ENCODE data around the gene C2CD2L.

GRCh38 chr11:119099711-119100110 lies 7.4 kb upstream of the C2CD2L start:
- no peak for TF ChIP-seq ESRRG (CRISPR knock-in tag; IDR thresholded peaks at IDR 0.05)
- TF ChIP-seq, protein P1, sequence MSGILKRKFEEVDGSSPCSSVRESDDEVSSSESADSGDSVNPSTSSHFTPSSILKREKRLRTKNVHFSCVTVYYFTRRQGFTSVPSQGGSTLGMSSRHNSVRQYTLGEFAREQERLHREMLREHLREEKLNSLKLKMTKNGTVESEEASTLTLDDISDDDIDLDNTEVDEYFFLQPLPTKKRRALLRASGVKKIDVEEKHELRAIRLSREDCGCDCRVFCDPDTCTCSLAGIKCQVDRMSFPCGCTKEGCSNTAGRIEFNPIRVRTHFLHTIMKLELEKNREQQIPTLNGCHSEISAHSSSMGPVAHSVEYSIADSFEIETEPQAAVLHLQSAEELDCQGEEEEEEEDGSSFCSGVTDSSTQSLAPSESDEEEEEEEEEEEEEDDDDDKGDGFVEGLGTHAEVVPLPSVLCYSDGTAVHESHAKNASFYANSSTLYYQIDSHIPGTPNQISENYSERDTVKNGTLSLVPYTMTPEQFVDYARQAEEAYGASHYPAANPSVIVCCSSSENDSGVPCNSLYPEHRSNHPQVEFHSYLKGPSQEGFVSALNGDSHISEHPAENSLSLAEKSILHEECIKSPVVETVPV (CRISPR knock-in tag; IDR thresholded peaks at IDR 0.05): no peak
- TF ChIP-seq ZNF70 (CRISPR knock-in tag; IDR thresholded peaks at IDR 0.05): no peak
- no peak for TF ChIP-seq OSR1 (CRISPR knock-in tag; IDR thresholded peaks at IDR 0.05)
- no peak for TF ChIP-seq RARB (CRISPR knock-in tag; IDR thresholded peaks at IDR 0.05)
- TF ChIP-seq ZFP3 (CRISPR knock-in tag; IDR thresholded peaks at IDR 0.05): no peak
- TF ChIP-seq ZFP30 (CRISPR knock-in tag; IDR thresholded peaks at IDR 0.05): no peak
- no peak for TF ChIP-seq PPARA (CRISPR knock-in tag; IDR thresholded peaks at IDR 0.05; ENCODE audit: borderline replicate concordance)
- no peak for TF ChIP-seq POU6F1 (CRISPR knock-in tag; IDR thresholded peaks at IDR 0.05; ENCODE audit: borderline replicate concordance, low read depth)
- no peak for TF ChIP-seq ISL1 (CRISPR knock-in tag; IDR thresholded peaks at IDR 0.05)
- no peak for TF ChIP-seq ZNF565 (CRISPR knock-in tag; conservative IDR thresholded peaks at IDR 0.05; ENCODE audit: low read depth)
- no peak for TF ChIP-seq TCF4 (CRISPR knock-in tag; IDR thresholded peaks at IDR 0.05; ENCODE audit: borderline replicate concordance)
- TF ChIP-seq, protein P2, sequence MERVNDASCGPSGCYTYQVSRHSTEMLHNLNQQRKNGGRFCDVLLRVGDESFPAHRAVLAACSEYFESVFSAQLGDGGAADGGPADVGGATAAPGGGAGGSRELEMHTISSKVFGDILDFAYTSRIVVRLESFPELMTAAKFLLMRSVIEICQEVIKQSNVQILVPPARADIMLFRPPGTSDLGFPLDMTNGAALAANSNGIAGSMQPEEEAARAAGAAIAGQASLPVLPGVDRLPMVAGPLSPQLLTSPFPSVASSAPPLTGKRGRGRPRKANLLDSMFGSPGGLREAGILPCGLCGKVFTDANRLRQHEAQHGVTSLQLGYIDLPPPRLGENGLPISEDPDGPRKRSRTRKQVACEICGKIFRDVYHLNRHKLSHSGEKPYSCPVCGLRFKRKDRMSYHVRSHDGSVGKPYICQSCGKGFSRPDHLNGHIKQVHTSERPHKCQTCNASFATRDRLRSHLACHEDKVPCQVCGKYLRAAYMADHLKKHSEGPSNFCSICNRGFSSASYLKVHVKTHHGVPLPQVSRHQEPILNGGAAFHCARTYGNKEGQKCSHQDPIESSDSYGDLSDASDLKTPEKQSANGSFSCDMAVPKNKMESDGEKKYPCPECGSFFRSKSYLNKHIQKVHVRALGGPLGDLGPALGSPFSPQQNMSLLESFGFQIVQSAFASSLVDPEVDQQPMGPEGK (CRISPR knock-in tag; IDR thresholded peaks at IDR 0.05; ENCODE audit: borderline replicate concordance): no peak
